Iris pigment epithelial cell (primary cell): ENCODE measurements around the gene FUNDC1.
"Not testable (repeated sequence)": the region's sequence is repeated elsewhere in the genome, so short reads cannot be mapped to it uniquely, and the experiment has no call there.

ENCODE experiments used
- DNase-seq: peaks from one replicate; pipeline ENCODE4 v3.0.0-alpha.2; 2011; ENCODE audit warnings: low read depth

The FUNDC1 gene, protein sequence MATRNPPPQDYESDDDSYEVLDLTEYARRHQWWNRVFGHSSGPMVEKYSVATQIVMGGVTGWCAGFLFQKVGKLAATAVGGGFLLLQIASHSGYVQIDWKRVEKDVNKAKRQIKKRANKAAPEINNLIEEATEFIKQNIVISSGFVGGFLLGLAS

DNA sequence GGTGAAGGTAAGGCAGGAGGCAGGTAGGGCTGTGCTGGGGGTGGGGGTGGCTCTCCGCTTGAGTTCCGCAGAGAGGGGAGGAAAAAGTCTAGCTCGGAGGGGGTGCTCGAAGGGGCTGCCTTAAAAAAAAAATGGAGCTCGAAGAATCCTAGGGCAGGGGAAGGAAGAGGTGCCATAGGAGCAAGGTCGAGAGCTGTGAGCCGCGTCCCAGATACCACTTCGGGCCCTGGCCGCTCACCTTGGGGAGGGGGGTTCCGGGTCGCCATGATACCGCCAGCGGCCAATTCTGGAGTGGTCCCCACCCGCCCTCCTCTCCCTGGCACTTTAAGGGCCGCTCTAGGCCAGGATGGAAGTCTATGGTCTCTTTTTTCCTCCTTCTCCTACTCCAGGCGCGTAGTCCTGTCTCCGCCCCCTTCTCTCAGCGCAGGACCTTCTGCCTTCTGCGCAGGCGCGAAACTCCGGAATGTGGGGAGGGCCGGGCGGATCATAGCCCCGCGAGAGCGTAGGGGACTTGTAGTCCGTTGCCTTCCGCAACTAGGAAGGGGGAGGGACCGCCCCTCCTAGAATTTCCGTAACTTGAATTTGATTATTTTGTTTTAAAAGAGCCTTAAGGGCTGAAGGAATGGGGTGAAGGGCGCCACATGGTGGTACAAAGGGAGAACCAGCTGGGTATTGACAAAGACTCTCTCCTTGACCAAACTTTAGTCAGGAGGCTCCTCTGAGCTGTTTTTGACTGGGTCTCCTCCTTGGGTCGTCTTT, at the start of gene FUNDC1:
Gene FUNDC1, minus strand, starts transcription at position 293 of the 759 bp plus-strand sequence. Its CDS starts 27 bp downstream, at position 266.
- peak; percentile 92 for DNase-seq

DNA sequence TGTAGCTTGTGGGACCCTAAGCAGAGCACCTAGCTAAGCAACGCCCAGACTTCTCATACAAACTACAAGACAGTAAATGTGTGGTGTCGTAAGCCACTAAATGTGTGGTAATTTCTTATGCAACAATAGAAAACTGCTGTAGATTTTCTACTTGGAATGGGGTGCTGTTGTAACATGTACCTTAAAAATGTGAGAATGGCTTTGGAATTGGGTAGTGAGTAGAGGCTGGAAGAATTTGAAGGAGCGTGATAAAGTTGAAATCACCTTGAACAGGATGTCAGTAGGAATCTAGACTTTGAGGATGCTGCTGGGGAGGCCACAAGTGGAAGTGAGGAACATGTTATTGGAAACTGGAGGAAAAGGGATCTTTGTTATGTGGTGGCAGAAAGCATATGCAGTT, 43.2 kb upstream of the FUNDC1 start:
- no peak for DNase-seq

- DNase-seq: peak; percentile 82
Measured at GRCh38 chrX:44580466-44580865, 37.8 kb upstream of the FUNDC1 start.

- DNase-seq: no peak
Measured at GRCh38 chrX:44572340-44572938, 29.8 kb upstream of the FUNDC1 start.

GRCh38 chrX:44570522-44570921, 27.9 kb upstream of the FUNDC1 start:
- DNase-seq: peak; percentile 24

DNA sequence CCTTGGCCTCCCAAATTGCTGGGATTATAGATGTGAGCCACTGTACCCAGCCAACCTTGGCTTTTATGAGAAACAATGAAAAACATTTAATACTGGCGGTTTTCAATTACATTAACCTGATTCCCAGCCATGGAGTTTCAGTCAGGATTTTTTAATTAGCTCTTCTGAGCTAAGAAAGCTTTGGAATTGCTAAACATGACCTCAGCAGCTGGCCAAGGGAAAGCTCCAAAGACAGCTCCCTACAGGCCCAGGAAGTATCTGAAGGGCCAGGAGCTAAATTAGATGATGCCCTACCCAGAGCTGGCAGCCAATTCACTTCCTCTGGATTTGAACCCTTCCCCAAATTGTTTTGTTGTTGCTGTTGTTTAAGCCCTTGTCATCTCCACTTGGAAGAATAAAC, 26.5 kb upstream of the FUNDC1 start:
- no peak for DNase-seq

- DNase-seq: peak; percentile 10
Measured at GRCh38 chrX:44568196-44568595, 25.5 kb upstream of the FUNDC1 start.

DNA sequence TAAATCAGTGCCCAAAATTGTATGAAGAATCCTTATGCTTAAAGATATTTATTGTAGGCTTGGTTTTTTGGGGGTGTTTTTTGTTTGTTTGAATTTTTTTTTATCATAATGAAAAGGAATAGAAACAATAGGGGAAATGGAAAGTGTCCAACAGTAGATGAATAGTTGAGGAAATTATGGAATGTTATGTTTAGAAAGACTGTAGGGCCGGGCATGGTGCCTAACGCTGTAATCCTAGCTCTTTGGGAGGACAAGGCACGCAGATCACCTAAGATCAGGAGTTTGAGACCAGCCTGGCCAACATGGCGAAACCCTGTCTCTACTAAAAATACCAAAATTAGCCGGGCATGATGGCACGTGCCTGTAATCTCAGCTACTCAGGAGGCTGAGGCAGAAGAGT, 19.2 kb upstream of the FUNDC1 start:
- not testable (repeated sequence) for DNase-seq

DNA sequence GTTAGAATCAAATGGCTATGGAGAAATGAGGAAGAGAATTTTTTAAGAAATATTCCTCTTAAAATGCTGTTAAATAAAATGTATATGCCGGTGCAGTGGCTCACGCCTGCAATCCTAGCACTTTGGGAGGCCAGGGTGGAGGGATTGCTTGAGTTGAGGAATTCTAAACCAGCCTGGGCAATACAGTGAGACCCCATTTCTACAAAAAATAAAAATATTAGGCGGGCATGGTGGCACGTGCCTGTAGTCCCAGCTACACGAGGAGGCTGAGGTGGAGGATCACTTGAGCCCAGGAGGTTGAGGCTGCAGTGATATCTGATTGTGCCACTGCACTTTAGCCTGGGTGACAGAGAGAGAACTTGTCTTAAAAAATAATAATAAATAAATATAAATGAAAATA, 7.9 kb upstream of the FUNDC1 start:
- no peak for DNase-seq

- not testable (repeated sequence) for DNase-seq
Measured at GRCh38 chrX:44545454-44545853, 2.8 kb upstream of the FUNDC1 start.

GRCh38 chrX:44544036-44544435, 1.4 kb upstream of the FUNDC1 start:
- DNase-seq: no peak

- no peak for DNase-seq
Measured at GRCh38 chrX:44536198-44536597, 6.5 kb downstream of the FUNDC1 start.

- no peak for DNase-seq
Measured at GRCh38 chrX:44529310-44529709, 13.3 kb downstream of the FUNDC1 start.

GRCh38 chrX:44514272-44514671, 28.4 kb downstream of the FUNDC1 start:
- DNase-seq: no peak

- DNase-seq: no peak
Measured at GRCh38 chrX:44507292-44507691, 35.4 kb downstream of the FUNDC1 start.

DNA sequence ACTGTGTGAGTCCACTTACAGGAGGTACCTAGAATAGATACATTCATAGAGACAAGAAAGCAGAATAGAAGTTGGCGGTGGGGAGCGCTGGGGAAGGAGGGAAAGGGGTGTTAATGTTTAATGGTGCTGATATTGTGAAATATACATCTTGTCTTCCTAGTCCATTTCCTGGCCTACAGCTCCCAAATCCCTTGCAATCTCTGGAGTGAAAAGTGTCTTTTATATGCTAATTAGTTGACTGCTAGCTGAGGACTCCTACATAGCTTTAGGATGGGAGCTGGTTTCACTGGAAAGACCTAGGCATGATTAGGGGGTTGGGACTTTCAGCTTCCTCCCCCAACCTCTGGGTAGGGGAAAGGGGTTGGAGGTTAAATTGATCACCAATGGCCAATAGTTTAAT, 36.0 kb downstream of the FUNDC1 start:
- DNase-seq: no peak

- DNase-seq: no peak
Measured at GRCh38 chrX:44503560-44503959, 39.1 kb downstream of the FUNDC1 start.

- no peak for DNase-seq
Measured at GRCh38 chrX:44495091-44495490, 47.6 kb downstream of the FUNDC1 start.

- DNase-seq: no peak
Measured at GRCh38 chrX:44494357-44494756, 48.3 kb downstream of the FUNDC1 start.

DNA sequence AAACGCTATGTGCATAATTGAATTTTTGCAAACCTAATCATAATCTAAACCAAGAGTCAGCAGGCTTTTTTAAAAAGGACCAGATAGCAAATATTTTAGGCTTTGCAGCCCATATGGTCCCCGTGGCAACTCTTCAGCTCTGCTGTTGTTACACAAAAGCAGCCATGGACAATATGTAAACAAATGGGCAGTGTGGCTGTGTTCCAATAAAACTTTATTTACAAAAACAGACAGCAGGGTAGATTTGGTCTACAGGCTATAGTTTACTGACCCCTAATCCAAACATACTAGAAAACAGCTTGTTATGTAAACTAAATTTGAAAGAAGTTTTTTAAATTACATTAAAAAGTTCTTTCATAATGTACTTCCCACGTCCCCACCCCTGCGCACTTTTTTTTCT, 53.1 kb downstream of the FUNDC1 start:
- no peak for DNase-seq

DNA sequence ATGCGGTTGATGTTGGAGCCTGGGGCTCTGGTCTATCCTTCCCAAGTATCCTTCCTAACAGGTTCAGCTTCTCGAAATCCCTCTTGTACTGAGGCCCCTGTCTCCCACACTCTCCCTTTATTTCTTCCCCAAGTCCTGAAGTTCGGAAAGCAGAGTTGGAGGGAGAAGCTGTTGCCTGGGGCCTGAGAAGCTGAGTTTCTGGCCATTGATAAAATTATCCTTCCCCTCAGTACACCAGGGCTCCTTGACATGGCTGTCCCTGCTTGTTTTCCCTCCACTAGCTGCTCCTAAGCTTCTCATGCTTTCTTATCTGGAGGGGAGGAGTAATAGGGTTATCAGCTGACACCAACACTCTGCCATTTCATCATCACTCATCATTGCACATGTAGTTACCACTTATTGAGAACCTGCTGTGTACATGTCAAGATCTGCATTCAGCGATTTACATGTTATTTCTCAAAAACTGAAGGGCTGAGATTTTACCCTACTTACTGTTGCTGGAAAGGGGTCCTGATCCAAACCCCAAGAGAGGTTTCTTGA, 58.0 kb downstream of the FUNDC1 start:
- DNase-seq: no peak

DNA sequence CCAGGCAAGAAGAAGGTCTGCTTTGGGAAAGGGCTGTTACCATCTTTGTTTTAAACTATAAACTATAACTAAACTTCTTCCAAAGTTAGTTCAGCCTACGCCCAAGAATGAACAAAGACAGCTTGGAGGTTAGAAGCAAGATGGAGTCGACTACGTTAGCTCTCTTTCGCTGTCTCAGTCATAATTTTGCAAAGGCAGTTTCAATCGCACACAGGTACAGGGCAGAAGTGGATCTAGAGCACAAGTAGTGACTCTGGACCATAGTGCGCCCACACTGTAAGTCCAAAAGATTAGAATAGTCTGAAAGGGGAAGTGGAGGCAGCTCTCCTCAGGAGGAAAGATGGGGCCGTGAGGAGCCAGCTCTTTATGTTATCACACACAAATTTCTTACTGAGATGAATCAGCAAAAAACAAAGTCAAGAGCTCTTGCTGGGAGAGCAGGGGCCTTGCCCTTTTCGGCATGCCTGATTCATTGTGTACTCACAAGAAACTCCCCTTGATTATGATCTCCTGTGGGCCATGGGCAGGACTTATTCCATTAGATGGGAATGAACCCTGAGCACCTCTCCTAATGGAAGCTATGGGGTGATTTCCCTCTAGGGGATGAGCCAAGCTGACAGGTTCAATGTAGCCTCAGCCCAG, 58.6 kb downstream of the FUNDC1 start:
- DNase-seq: no peak

DNA sequence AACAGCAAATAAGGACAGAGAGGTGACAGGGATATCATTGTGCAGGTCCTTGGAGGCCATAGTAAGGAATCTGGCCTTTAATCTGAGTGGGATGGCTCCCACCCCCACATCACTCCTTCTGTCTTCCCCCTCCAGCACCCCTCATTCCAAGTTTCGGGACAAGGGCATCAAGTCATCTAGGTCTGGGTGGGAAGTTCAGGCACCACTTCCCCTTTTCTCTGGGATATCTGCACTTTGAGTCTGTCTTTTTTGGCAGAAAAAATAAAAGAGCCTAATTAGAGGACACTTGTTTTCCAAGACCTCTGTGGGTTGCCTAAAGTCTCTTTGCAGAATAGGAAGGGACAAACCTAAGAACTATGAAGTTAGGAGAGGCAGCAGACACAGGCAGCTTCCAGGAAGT, 60.1 kb downstream of the FUNDC1 start:
- no peak for DNase-seq
